Measurements from ENCODE around the gene ZNF280A. TPM values are rescaled to one million over a fixed set of nuclear protein-coding genes. Genes with fewer than 3 reads are reported as not detected.

Gene ZNF280A
- total and polyA plus RNA-seq, 2 experiments from 2014 or later = not detected

DNA sequence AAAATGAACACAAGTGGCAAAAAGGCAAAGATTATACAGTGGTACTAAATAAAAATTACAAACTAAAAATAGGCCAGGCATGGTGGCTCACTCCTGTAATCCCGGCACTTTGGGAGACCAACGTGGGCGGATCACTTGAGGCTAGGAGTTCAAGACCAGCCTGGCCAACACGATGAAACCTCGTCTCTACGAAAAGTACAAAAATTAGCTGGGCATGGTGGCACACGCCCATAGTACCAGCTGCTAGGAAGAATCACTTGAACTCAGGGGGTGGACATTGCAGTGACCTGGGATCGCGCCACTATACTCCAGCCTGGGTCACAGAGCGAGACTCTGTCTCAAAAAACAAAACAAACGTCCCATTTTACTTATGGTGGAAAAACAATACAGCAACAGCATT is 36.0 kb downstream of the ZNF280A start:
- no peak overlapping the region for H3K27ac ChIP-seq (ENCODE audit: low read depth)
- H3F3A ChIP-seq (replicated peaks; ENCODE audit: low read depth) = no peaks in the 10 kb centered on the region
- peaks cover 5% of the 10 kb centered on the region; the same call in 1 of the 3 replicates for H3K4me1 Mint-ChIP-seq
- peaks cover 21% of the 10 kb centered on the region for H3K36me3 Mint-ChIP-seq (ENCODE audit: low read depth)
- no peak for DNase-seq (ENCODE audit: low spot score)
- H3K27me3 Mint-ChIP-seq (ENCODE audit: insufficient read depth, low read depth, poor library complexity) = peaks cover 24% of the 10 kb centered on the region
- no peak overlapping the region for H3K4me3 Mint-ChIP-seq
- no peak overlapping the region for H2AFZ ChIP-seq
- H3K9me3 Mint-ChIP-seq = no peaks in the 10 kb centered on the region; the same call in 2 of the 3 replicates
- no peak overlapping the region for H3K4me2 ChIP-seq
- no peaks in the 10 kb centered on the region for H3K36me3 ChIP-seq (ENCODE audit: insufficient read depth)
- no peaks in the 10 kb centered on the region for H3K9me2 ChIP-seq (ENCODE audit: insufficient read depth)
- H3K27ac Mint-ChIP-seq = no peak overlapping the region
- H4K20me1 ChIP-seq (replicated peaks; ENCODE audit: insufficient read depth) = peaks cover 6% of the 10 kb centered on the region
- peaks cover 4% of the 10 kb centered on the region; the same call in 1 of the 2 replicates for H3K4me1 ChIP-seq (ENCODE audit: insufficient read depth)
- H3K79me2 ChIP-seq (replicated peaks; ENCODE audit: insufficient read depth) = no peaks in the 10 kb centered on the region
- no peak overlapping the region for H3K4me3 ChIP-seq
- ATAC-seq = no peak
- H3K27me3 ChIP-seq (ENCODE audit: insufficient read depth) = peaks cover 81% of the 10 kb centered on the region
- no peak for TF ChIP-seq JUNB (IDR thresholded peaks at IDR 0.05; ENCODE audit: unreplicated experiment)
- TF ChIP-seq ZNF331 (CRISPR knock-in tag; IDR thresholded peaks at IDR 0.05; ENCODE audit: low read depth) = no peak
- TF ChIP-seq ETS1 (IDR thresholded peaks at IDR 0.05) = no peak
- no peak for TF ChIP-seq POLR2AphosphoS5 (IDR thresholded peaks at IDR 0.05; ENCODE audit: low read depth)
- TF ChIP-seq NANOG (IDR thresholded peaks at IDR 0.05; ENCODE audit: borderline replicate concordance) = no peak
- TF ChIP-seq ZNF462 (CRISPR knock-in tag; IDR thresholded peaks at IDR 0.05) = no peak
- no peak for TF ChIP-seq EZH2phosphoT487 (IDR thresholded peaks at IDR 0.05; ENCODE audit: unreplicated experiment)
- TF ChIP-seq, protein P1, sequence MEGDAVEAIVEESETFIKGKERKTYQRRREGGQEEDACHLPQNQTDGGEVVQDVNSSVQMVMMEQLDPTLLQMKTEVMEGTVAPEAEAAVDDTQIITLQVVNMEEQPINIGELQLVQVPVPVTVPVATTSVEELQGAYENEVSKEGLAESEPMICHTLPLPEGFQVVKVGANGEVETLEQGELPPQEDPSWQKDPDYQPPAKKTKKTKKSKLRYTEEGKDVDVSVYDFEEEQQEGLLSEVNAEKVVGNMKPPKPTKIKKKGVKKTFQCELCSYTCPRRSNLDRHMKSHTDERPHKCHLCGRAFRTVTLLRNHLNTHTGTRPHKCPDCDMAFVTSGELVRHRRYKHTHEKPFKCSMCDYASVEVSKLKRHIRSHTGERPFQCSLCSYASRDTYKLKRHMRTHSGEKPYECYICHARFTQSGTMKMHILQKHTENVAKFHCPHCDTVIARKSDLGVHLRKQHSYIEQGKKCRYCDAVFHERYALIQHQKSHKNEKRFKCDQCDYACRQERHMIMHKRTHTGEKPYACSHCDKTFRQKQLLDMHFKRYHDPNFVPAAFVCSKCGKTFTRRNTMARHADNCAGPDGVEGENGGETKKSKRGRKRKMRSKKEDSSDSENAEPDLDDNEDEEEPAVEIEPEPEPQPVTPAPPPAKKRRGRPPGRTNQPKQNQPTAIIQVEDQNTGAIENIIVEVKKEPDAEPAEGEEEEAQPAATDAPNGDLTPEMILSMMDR (conservative IDR thresholded peaks at IDR 0.05; ENCODE audit: low read depth in 2 of 2) = no peak
- TF ChIP-seq, protein P2, sequence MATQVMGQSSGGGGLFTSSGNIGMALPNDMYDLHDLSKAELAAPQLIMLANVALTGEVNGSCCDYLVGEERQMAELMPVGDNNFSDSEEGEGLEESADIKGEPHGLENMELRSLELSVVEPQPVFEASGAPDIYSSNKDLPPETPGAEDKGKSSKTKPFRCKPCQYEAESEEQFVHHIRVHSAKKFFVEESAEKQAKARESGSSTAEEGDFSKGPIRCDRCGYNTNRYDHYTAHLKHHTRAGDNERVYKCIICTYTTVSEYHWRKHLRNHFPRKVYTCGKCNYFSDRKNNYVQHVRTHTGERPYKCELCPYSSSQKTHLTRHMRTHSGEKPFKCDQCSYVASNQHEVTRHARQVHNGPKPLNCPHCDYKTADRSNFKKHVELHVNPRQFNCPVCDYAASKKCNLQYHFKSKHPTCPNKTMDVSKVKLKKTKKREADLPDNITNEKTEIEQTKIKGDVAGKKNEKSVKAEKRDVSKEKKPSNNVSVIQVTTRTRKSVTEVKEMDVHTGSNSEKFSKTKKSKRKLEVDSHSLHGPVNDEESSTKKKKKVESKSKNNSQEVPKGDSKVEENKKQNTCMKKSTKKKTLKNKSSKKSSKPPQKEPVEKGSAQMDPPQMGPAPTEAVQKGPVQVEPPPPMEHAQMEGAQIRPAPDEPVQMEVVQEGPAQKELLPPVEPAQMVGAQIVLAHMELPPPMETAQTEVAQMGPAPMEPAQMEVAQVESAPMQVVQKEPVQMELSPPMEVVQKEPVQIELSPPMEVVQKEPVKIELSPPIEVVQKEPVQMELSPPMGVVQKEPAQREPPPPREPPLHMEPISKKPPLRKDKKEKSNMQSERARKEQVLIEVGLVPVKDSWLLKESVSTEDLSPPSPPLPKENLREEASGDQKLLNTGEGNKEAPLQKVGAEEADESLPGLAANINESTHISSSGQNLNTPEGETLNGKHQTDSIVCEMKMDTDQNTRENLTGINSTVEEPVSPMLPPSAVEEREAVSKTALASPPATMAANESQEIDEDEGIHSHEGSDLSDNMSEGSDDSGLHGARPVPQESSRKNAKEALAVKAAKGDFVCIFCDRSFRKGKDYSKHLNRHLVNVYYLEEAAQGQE (IDR thresholded peaks at IDR 0.05; ENCODE audit: unreplicated experiment) = no peak

Measured in GM23338 (cell line).